GM19099 (cell line): ENCODE data around the gene IQCF2.

Experiments used
- POLR2A ChIP-seq: IDR thresholded peaks from 3 replicates; pipeline ENCODE4 v1.6.1; 2011; ENCODE audit warnings: low read depth; ENCODE audit not compliant: insufficient read length; ENCODE audit errors: extremely low read depth

The IQCF2 gene

GRCh38 chr3:51904034-51904823 is 42.8 kb downstream of the IQCF2 start:
- TF ChIP-seq POLR2A = no peak

- TF ChIP-seq POLR2A = no peak
These were observed 46.6 kb downstream of the IQCF2 start for GRCh38 chr3:51908026-51908425.
